ENCODE results near the gene FNDC1.

DNA sequence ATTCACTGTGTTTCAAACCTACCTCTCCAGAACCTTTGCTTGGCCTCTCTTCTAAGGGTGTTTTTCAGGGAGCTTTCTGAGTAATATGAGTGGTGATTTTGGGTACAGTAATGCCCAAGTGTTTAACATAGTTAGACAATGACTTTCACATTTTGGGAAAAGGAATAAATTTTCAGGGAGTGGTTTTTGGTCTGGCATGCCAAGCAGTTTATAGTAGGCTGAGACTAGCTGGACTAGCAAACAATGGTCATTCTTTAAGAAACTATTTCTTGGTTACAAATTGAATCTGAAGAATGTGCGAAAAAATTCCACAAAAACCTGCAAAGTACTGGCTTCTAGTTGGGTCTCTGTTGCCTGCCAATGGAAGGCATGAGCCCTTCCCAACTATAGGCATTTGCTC lies 15.4 kb downstream of the FNDC1 start:
- TF ChIP-seq EZH2 (IDR thresholded peaks at IDR 0.05) (no peak), POLR2AphosphoS5 (IDR thresholded peaks at IDR 0.05; ENCODE audit: borderline replicate concordance, low read depth, low read length) (no peak), FOXP2 (optimal IDR thresholded peaks at IDR 0.05; ENCODE audit: control extremely low read depth, extremely low read length, insufficient read depth) (no peak)

Measured in SK-N-MC (cell line).